Lung (tissue), 12 donors: Measurements from ENCODE around the gene FRY. TPM values are rescaled to one million over a fixed set of nuclear protein-coding genes. Genes with fewer than 3 reads are reported as not detected.

ENCODE experiments used
- ATAC-seq: fragments of 200-7000 bp; cut with Tn5 transposase; one replicate; pipeline ENCODE4 v1.9.1; 2020; ENCODE audit warnings: moderate number of reproducible peaks; ENCODE audit not compliant: insufficient read depth, low FRiP score
- DNase-seq, 3 donors: peaks; one replicate each; pipeline ENCODE4 v3.0.0-alpha.2; 2013 to 2017
- H3K27ac ChIP-seq, 2 donors: one replicate each; pipeline ENCODE4 v1.5.1; 2013; ENCODE audit warnings: mild to moderate bottlenecking in 2 of 2, moderate library complexity in 2 of 2, control low read depth in 1 of 2, inconsistent platforms in 1 of 2, low read depth in 1 of 2, low read length in 1 of 2
- H3K27me3 ChIP-seq, 3 donors: one replicate each; pipeline ENCODE4 v1.5.1; 2013; ENCODE audit warnings: low read length in 2 of 3; ENCODE audit not compliant: control insufficient read depth in 3 of 3, insufficient read depth in 3 of 3
- H3K36me3 ChIP-seq, 4 donors: one replicate each; pipeline ENCODE4 v1.5.1; 2013; ENCODE audit warnings: low read length in 4 of 4, mild to moderate bottlenecking in 1 of 4, moderate library complexity in 1 of 4; ENCODE audit not compliant: control insufficient read depth in 4 of 4, insufficient read depth in 4 of 4
- H3K4me1 ChIP-seq, 5 donors: one replicate each; pipeline ENCODE4 v1.5.1; 2013; ENCODE audit warnings: low read length in 5 of 5, mild to moderate bottlenecking in 2 of 5, moderate library complexity in 1 of 5; ENCODE audit not compliant: control insufficient read depth in 5 of 5, insufficient read depth in 5 of 5
- H3K4me3 ChIP-seq: one replicate; pipeline ENCODE4 v1.5.1; 2013; ENCODE audit warnings: mild to moderate bottlenecking, control low read depth, moderate library complexity
- H3K9ac ChIP-seq, 2 donors: one replicate each; pipeline ENCODE4 v1.5.1; 2013; ENCODE audit warnings: low read length in 2 of 2, control low read depth in 1 of 2; ENCODE audit not compliant: insufficient read depth in 1 of 2
- H3K9me3 ChIP-seq, 4 donors: one replicate each; pipeline ENCODE4 v1.5.1; 2013; ENCODE audit warnings: low read length in 3 of 4, mild to moderate bottlenecking in 1 of 4, moderate library complexity in 1 of 4; ENCODE audit not compliant: control insufficient read depth in 4 of 4, insufficient read depth in 3 of 4
- WGBS, 2 donors: extraction: QIAGEN DNeasy Blood & Tissue Kit; methylation state at CpG; one replicate each; pipeline ENCODE4 v1.1.7; 2013; 5-methylcytosine and 5-hydroxymethylcytosine counted together
- polyA plus RNA-seq, 2 donors: library from polyadenylated mRNA; stranded (reverse); fragments of 200-250 nt; gene quantifications; one replicate each; pipeline ENCODE4 v1.2.1, GENCODE V29; 2013
- total RNA-seq, 2 donors: library from RNA; depleted of rRNA in 1 of 2; stranded (reverse); fragments of >200 nt in 1 of 2; gene quantifications; one replicate each; pipeline ENCODE4 v1.2.1, GENCODE V29; 2014 to 2021
- TF ChIP-seq, protein P1 (sequence below): IDR thresholded peaks from 2 replicates; pipeline ENCODE4 v1.5.1; 2012; ENCODE audit warnings: mild to moderate bottlenecking; ENCODE audit errors: control extremely low read depth, extremely low read depth
- donor health status: control.
- donor health status: control.
- donor health status: Bipolar disorder and iron deficiency.
- donor health status: healthy.
- donor health status: DM: yes; HTN: yes; CAD: no.

Gene FRY
- total and polyA plus RNA-seq, 4 donors, result 7.4 to 79.6 (median 43.9) TPM

DNA sequence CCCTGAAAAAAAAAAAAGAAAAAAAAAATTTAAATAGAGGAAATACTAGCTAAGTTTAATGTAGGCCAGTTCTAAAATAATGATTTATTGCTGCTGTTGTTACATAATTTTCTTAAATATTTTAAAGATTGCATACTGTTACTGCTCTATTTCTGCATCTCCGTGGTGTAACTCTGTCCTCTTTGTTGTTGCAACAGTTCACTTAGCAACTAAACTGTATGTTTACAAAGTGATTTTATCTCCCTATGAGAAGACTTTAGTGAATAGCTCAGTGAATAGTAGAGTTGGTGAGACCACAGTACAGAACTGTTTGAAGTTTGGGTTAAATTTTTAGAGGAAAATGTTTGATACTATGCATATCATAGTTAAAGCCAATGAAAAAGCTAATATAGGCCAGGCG lies 303.1 kb downstream of the FRY start:
- TF ChIP-seq, protein P1, sequence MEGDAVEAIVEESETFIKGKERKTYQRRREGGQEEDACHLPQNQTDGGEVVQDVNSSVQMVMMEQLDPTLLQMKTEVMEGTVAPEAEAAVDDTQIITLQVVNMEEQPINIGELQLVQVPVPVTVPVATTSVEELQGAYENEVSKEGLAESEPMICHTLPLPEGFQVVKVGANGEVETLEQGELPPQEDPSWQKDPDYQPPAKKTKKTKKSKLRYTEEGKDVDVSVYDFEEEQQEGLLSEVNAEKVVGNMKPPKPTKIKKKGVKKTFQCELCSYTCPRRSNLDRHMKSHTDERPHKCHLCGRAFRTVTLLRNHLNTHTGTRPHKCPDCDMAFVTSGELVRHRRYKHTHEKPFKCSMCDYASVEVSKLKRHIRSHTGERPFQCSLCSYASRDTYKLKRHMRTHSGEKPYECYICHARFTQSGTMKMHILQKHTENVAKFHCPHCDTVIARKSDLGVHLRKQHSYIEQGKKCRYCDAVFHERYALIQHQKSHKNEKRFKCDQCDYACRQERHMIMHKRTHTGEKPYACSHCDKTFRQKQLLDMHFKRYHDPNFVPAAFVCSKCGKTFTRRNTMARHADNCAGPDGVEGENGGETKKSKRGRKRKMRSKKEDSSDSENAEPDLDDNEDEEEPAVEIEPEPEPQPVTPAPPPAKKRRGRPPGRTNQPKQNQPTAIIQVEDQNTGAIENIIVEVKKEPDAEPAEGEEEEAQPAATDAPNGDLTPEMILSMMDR, result no peak
- no peaks in the 10 kb centered on the region for H3K4me1 ChIP-seq
- no peak for DNase-seq
- H3K27ac ChIP-seq, result no peak overlapping the region
- no peak overlapping the region for H3K9ac ChIP-seq
- H3K9me3 ChIP-seq, result no peaks in the 10 kb centered on the region
- no peak overlapping the region for H3K4me3 ChIP-seq
- no peaks in the 10 kb centered on the region for H3K27me3 ChIP-seq
- ATAC-seq, result no peak
- peaks cover 0 to 9% (median 3%) of the 10 kb centered on the region in 4 donors for H3K36me3 ChIP-seq
- WGBS, 2 donors, result 61 to 82% methylated on average over 2 of the region's 2 CpGs

DNA sequence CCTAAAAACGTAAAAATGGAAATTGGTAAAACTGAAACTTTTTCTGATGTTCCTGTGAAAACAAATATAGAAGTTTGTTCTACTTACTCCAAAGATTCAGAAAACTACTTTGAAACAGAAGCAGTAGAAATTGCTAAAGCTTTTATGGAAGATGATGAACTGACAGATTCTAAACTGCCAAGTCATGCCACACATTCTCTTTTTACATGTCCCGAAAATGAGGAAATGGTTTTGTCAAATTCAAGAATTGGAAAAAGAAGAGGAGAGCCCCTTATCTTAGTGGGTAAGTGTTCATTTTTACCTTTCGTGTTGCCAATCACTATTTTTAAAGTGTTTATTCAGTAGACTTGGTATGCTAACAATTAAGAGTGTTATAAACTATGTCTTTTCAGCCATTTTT lies 309.3 kb downstream of the FRY start:
- no peak overlapping the region for H3K9ac ChIP-seq
- no peak overlapping the region for H3K4me3 ChIP-seq
- H3K9me3 ChIP-seq, result no peaks in the 10 kb centered on the region
- WGBS, 2 donors, result 41 to 57% methylated on average over 3 of the region's 3 CpGs
- peaks cover 0 to 5% (median 2%) of the 10 kb centered on the region in 4 donors for H3K36me3 ChIP-seq
- TF ChIP-seq, protein P1, result no peak
- peak in 1 of 3 donors; percentile 20 for DNase-seq
- no peaks in the 10 kb centered on the region for H3K4me1 ChIP-seq
- ATAC-seq, result no peak
- no peaks in the 10 kb centered on the region for H3K27me3 ChIP-seq
- no peak overlapping the region for H3K27ac ChIP-seq

DNA sequence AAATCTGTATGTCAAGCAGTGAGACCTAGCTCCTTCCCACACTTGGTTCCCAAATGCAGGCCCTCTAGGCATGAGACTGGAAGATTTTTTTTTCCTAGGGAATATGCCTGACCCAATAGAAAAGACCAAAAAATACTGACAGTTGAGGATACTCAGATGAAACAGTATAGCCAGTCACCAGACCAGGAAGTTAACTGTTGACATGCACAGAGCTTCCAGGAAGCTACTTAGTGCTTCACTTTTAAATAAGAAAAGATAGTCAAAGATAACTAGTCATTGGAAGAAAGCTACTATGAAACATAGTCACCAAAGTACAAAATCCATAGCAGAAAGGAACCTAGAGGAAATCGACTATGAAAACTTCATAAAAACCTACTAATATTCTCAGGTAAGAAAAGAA lies 316.1 kb downstream of the FRY start:
- DNase-seq, result no peak
- H3K9ac ChIP-seq, result no peak overlapping the region
- ATAC-seq, result no peak
- H3K4me3 ChIP-seq, result no peak overlapping the region
- WGBS, 2 donors, result 96 to 97% methylated on average over 1 of the region's 1 CpG
- H3K4me1 ChIP-seq, result peaks cover 0 to 4% (median 0%) of the 10 kb centered on the region in 5 donors
- no peaks in the 10 kb centered on the region for H3K36me3 ChIP-seq
- TF ChIP-seq, protein P1, result no peak
- no peaks in the 10 kb centered on the region for H3K9me3 ChIP-seq
- H3K27me3 ChIP-seq, result no peaks in the 10 kb centered on the region
- H3K27ac ChIP-seq, result no peak overlapping the region
